Suppressor macrophage treated with lipopolysaccharide for 1 hour (primary cell): ENCODE data around the gene BCAR3.
A peak's percentile ranks its signal among the peaks of the same experiment; 100 is the strongest.
"Not testable (repeated sequence)": the region's sequence is repeated elsewhere in the genome, so short reads cannot be mapped to it uniquely, and the experiment has no call there.

ENCODE experiments used
- DNase-seq, 3 donors: peaks; one replicate each; pipeline ENCODE4 v3.0.0-alpha.2; 2020 to 2022

The BCAR3 gene

GRCh38 chr1:93593854-93594602 is 87.6 kb downstream of the BCAR3 start:
- no peak for DNase-seq

DNA sequence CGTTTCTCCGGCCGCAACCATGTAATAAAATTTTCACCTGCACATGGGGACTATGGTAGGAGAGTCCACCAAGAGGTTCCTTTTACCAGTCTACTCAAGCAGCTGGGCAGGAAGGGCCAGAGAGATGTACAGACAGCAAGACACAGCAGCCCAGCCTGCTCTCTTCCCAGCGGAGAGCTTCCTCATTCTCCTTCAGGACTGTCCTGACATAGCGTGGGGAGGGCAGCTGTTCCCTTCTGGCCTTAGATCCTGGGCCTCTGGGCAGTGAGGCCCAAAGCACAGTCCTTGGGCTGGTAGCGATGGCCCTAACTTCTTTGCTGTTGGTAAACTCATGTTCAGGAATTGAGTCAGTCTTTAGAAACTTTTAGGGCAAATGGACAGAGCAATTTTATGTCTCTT is 89.1 kb downstream of the BCAR3 start:
- DNase-seq, result peak in 2 of 3 donors; percentile 17 to 48

- DNase-seq, result peak; percentile 62 to 73 (median 65)
Measured at GRCh38 chr1:93591676-93592550, 89.7 kb downstream of the BCAR3 start.

- DNase-seq, result not testable (repeated sequence)
Measured at GRCh38 chr1:93591291-93591675, 90.4 kb downstream of the BCAR3 start.

GRCh38 chr1:93588955-93589354 is 92.7 kb downstream of the BCAR3 start:
- DNase-seq, result no peak

GRCh38 chr1:93588206-93588605 is 93.4 kb downstream of the BCAR3 start:
- peak; percentile 29 to 50 (median 33) for DNase-seq

- DNase-seq, result no peak
Measured at GRCh38 chr1:93587354-93587753, 94.3 kb downstream of the BCAR3 start.

- no peak for DNase-seq
Measured at GRCh38 chr1:93585059-93585966, 96.3 kb downstream of the BCAR3 start.

DNA sequence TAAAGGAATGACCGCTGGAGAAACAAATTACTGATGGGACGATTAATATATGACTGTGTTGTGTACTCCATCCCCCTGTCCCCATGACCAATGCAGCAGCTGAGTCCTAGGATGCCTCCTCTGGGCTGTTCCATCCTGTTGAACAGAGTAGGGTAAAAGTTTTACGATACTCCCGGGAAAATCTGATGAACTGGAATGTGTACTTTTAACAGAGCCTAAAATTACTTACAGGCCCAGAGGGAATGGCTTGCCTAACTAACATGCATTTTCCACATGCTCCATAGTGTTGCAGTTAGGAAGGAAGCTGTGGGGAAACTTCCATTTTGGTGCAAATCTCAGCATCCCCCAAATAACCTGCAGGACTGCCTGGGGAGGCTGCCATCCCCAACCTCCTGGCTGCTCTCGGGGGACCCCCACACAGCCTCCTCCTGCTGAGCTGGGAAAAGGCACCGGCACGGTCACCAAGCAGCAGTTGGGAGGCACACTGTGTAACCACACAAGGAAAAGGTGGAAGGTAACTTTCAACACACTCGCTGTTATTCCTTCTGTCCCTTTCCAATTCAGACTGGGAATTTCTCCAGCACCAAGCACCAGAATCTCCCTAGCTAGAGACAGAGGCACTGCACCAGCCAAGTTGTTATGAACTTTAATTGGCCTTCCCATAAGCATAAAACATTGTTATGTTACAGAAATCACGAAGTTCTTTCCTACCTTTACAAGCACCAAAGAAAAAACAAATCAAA is 97.2 kb downstream of the BCAR3 start:
- DNase-seq, result no peak

DNA sequence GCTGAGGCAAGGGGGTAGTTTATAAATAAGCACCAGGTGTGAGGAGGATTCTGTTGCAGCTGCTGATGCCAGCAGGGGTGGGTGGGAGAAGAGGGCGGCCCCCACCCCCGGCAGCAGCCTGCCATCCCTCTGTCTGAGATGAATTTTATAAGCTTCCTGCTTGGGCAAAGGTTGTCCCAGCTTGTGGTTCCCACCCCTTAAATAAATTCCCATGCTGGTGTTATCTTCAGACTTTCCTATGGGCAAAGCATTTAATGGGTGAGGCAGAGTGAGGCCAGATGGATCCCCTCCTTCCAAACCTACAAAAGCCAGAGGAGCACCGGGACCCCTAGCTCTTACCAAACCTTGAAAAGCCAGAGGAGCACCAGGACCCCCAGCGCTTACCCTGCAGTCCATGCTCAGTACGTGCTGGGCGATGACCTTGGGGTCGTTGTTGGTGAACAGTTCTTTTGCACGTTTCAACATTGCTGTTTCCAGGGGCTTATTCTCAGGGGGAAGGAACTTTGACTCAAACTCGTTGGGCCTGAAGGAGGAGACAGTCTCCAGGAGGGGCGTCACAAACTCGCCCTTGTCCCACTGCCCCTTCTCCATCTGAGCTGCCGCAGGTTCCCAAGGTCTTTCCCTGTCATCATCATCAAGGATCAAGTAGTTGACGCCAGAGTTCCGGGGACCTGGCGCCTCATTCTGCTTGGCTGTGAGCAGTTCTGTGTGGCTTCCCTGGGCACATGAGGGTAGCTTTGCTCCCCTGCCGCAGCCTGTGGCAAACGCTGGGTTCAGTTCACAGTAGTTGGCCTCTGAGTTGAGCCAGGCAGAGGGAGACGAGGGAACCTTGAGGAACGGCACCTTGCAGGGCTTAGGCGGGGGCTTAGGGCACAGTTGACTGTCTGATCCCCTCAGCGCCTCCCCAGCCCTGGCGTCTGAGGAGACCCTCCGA is 99.5 kb downstream of the BCAR3 start:
- no peak for DNase-seq

DNA sequence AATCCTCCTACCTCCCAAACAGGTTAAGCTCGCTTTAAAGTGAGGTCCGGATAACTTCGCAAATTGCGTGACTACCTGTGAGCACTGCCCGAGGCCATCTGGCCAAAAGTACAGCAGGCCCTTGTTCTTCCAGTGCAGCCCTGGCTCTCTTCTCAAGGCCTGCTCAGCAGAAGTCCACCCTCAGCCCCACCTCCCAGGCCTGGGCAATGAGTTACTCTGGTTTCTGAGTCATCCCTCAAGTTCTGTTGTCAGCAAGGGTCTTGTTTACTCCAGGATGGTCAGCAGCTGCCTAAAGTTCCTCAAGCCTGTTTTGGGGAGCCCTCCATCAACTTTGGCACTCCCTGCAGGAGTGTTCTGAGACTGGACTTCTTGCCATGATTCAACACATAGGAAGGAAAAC is 101.7 kb downstream of the BCAR3 start:
- DNase-seq, result peak in 2 of 3 donors; percentile 22 to 37

- no peak for DNase-seq
Measured at GRCh38 chr1:93578911-93579825, 102.5 kb downstream of the BCAR3 start.

DNA sequence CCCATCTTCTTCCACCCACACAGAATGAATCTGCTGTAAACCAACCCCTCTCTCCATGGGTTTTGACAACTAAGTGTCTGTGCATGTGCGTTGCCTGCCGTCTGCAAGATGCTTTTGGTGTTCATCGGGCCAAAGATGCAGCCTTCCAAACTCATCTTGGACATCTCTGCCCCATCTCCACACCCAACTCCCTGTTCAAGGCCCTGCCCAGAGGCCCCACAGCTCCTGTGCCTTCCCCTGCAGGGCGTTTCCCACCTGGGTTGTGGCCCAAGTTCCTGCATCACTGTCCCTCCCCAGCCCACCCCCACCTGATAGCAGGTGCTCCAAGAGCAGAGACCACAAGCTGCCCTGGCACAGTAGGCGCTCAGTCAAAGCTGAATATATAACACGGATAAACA is 103.2 kb downstream of the BCAR3 start:
- no peak for DNase-seq

DNA sequence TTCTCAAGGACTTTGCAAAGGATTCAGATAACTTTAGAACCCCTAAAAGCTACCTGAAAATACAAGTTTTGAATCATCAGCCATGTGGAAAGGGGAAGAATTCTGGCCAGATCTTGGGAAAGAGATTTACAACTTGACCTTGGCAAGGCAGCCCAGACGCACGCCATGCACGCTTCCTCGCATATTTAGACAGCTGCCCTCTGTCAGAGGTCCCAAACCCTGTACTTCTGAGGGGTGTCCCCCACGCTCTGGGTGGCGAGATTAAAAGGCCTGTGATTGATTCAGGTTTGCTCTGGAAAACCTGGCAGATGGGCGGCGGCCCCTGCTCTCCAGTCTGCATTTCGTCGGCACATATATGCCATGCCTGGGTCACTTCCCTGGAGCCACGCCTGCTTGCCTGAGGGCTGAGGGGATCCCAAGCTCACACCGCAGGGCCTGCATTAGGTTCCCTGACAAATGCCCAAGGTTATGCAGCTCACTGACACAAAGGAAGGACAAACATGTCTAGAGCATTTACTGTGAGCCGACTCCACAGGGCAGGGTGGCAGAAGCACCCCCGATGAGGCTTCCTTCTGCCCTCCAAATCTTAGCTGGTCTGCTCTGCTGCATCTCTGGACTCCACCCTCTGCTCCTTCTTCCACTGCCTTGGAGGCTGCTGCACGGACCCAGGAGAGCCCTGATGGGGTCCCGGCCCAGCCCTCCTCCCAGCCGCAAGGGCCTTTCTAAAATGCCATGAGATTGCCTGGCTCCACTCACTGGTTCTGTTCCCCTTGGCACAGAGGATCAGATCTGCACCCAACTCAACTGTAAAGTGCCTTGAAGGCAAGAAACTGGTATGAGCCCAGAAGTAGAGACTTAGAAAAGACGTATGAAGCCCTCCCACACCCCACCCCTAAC is 103.9 kb downstream of the BCAR3 start:
- no peak for DNase-seq

- DNase-seq, result no peak
Measured at GRCh38 chr1:93576746-93577145, 104.9 kb downstream of the BCAR3 start.

GRCh38 chr1:93576346-93576745 is 105.3 kb downstream of the BCAR3 start:
- DNase-seq, result no peak

GRCh38 chr1:93575621-93576284 is 105.9 kb downstream of the BCAR3 start:
- DNase-seq, result no peak

DNA sequence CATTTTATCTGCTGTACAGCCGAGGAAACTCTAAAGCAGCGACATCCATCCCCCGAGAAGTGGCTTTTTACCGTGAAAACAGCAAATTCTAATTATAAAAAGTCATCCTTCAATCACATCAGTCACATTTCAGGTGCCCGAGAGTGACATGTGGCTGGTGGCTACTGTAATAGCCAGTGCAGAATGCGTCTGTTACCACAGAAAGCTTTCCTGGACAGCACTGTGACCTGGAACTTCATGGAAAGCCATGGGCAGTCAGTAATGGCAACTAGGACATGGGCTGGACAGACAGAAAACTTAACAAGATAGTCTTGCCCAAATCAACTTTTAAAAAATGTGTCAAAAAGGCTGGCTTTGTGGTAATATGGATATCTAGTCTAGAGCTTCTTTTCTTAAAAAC is 106.6 kb downstream of the BCAR3 start:
- DNase-seq, result no peak
